Measurements from ENCODE around the gene GET3. TPM values are rescaled to one million over a fixed set of nuclear protein-coding genes. Genes with fewer than 3 reads are reported as not detected.
A peak's percentile ranks its signal among the peaks of the same experiment; 100 is the strongest.

The GET3 gene
- total RNA-seq, 1 donor from 2014 or later: 57.5 TPM

DNA sequence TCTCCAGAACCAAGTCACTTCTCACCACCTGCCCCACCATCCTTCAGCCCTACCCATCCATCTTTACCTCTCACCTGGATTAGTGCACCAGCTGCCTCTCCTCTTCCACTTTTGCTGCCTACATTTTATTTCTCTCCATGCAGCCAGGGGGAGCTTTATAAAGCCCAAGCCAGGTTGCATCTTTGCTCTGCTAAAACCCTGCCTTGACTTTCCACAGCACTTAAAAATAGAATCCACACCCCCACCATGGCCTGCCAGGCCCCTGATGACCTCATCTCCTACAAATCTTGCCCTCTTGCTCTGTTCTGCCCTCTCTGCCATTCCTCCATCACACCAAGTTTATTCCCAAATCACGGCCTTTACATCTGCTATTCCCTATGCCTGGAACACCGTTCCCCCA is 36.3 kb downstream of the GET3 start:
- Histone ChIP-seq H3K4me3 (no peak overlapping the region), H3K27me3 (ENCODE audit: low read depth) (no peaks in the 10 kb centered on the region), H3K36me3 (peaks cover 10% of the 10 kb centered on the region), H3K27ac (no peak overlapping the region), H3K4me1 (peaks cover 21% of the 10 kb centered on the region), H3K9me3 (no peaks in the 10 kb centered on the region)
- intact Hi-C loops (cut with DNase I): no loop called here
- TF ChIP-seq, protein P1, sequence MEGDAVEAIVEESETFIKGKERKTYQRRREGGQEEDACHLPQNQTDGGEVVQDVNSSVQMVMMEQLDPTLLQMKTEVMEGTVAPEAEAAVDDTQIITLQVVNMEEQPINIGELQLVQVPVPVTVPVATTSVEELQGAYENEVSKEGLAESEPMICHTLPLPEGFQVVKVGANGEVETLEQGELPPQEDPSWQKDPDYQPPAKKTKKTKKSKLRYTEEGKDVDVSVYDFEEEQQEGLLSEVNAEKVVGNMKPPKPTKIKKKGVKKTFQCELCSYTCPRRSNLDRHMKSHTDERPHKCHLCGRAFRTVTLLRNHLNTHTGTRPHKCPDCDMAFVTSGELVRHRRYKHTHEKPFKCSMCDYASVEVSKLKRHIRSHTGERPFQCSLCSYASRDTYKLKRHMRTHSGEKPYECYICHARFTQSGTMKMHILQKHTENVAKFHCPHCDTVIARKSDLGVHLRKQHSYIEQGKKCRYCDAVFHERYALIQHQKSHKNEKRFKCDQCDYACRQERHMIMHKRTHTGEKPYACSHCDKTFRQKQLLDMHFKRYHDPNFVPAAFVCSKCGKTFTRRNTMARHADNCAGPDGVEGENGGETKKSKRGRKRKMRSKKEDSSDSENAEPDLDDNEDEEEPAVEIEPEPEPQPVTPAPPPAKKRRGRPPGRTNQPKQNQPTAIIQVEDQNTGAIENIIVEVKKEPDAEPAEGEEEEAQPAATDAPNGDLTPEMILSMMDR (IDR thresholded peaks at IDR 0.05): no peak
- ATAC-seq (no peak), DNase-seq (no peak)

DNA sequence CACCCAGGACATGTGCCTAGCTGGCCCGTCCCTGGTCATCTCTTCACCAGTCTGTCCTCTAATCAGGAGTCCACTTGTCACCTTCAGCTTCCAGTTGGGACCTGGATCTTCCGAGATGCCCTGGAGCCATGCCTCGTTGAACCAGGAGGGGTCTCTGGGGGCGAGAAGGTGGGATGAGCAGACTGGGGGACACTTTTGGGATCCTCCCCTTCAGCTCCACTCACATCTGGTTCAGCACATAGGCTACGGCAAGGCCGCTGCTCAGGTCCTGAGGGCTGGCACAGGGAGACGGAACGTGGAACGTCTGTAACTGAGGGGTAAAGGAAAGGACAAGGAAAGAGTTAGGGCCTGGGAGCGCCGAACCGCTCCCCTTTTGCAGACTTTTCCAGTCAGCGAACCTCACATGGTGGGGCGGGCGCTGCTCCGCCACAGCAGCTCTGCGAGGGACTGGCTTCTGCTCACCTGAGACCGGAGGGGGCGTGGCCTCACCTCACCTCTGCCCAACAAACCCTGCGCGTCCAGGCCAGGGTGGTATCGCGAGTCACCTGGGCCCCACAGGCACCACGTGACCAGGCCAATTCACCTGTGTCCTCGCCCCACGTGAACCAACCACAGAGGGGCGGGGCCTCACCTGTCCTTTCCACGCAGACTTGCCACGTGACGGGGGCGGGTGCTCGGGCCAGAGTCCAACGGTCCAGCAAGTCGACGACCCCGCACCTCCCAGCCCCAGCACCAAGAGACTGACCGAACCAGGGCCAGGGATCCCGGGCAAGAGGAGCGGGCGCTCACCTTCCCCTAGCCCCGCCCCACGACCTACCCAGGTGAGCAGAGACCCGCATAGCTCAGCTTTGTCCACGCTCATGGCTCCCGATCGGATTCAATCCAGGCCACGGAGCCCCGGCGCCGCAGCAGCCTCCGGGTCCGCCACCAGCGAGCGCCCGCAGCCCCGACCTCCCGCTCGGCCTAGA is 37.6 kb downstream of the GET3 start, which contains the start of gene HOOK2:
Gene HOOK2, minus strand, starts transcription at position 965 of the 968 bp plus-strand sequence. Its CDS starts 103 bp downstream, at position 862.
- Histone ChIP-seq H3K36me3 (peaks cover 10% of the 10 kb centered on the region), H3K27ac (peak within 1 kb of the TSS; percentile 86), H3K9me3 (no peaks in the 10 kb centered on the region), H3K4me1 (peaks cover 33% of the 10 kb centered on the region), H3K27me3 (ENCODE audit: low read depth) (no peaks in the 10 kb centered on the region), H3K4me3 (peak within 1 kb of the TSS; percentile 77)
- TF ChIP-seq, protein P1 (IDR thresholded peaks at IDR 0.05): no peak
- ATAC-seq: peak; percentile 84 to 85
- intact Hi-C loops (cut with DNase I): no loop called here
- DNase-seq: peak; percentile 97

DNA sequence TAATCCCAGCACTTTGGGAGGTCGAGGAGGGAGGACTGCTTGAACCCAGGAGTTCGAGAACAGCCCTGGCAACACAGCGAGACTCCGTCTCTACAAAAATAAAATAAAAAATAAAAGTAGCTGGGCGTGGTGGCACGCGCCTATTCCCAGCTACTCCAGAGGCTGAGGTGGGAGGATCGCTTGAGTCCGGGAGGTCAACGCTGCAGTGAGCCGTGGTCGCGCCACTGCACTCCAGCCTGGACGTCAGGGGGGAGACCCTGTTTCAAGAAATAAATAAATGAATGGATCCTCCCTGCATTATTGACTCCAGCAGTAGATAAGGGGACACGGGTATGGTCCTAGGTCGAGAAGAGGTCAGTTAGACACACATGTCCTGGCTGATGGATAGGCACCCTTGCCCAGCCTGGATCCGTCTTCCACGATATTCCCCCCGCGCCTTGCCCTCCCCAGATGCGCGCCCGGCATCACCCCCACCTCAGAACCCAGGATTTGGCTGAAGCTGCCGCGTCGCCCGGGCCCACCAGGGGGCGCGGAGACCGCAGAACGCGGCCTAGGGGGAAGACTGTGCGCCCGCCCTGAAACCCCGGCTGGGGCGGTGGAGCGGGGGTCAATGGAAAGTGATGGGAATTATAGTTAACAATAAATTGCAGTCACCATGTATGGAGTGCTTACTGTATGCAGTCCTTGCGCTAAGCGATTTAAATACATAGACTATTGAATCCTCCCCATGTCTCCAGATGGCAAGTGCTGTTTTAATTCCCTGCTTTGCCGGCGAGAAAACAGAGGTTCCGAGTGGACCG is 40.1 kb downstream of the GET3 start:
- peak; percentile 86 for DNase-seq
- Histone ChIP-seq H3K36me3 (peaks cover 5% of the 10 kb centered on the region), H3K27me3 (ENCODE audit: low read depth) (no peaks in the 10 kb centered on the region), H3K4me3 (peak overlapping the region; percentile 71), H3K4me1 (peaks cover 47% of the 10 kb centered on the region), H3K27ac (peak overlapping the region; percentile 95), H3K9me3 (no peaks in the 10 kb centered on the region)
- intact Hi-C loops (cut with DNase I): no loop called here
- TF ChIP-seq, protein P1 (IDR thresholded peaks at IDR 0.05): peak; percentile 99
- ATAC-seq: peak; percentile 64 to 67

- TF ChIP-seq, protein P1 (IDR thresholded peaks at IDR 0.05): no peak
- ATAC-seq (peak; percentile 27 to 41), DNase-seq (peak; percentile 81)
- intact Hi-C loops (cut with DNase I): no loop called here
- peak overlapping the region; percentile 95 for H3K27ac ChIP-seq
- H3K27me3 ChIP-seq (ENCODE audit: low read depth): no peaks in the 10 kb centered on the region
- peaks cover 5% of the 10 kb centered on the region for H3K36me3 ChIP-seq
- H3K4me3 ChIP-seq: peak overlapping the region; percentile 71
- no peaks in the 10 kb centered on the region for H3K9me3 ChIP-seq
- H3K4me1 ChIP-seq: peaks cover 54% of the 10 kb centered on the region
Measured at GRCh38 chr19:12778017-12778904, 41.0 kb downstream of the GET3 start.

DNA sequence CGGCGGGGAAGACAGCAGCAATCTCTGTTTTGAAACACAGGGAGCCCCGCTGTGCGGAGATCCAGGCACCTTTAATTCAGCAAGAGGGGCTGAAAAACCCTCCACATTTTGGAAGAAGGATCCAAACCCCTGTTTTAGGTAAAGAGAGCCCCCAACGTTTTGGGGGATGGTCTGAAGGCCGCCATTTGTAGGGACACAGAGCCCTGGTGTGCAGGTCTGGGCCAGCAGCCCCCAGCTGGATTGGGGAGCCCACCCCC is 41.5 kb downstream of the GET3 start:
- DNase-seq (no peak), ATAC-seq (no peak)
- Histone ChIP-seq H3K36me3 (peaks cover 5% of the 10 kb centered on the region), H3K4me1 (peaks cover 60% of the 10 kb centered on the region), H3K27ac (peak overlapping the region; percentile 95), H3K27me3 (ENCODE audit: low read depth) (no peaks in the 10 kb centered on the region), H3K9me3 (no peaks in the 10 kb centered on the region), H3K4me3 (peak overlapping the region; percentile 71)
- intact Hi-C loops (cut with DNase I): no loop called here
- TF ChIP-seq, protein P1 (IDR thresholded peaks at IDR 0.05): no peak

Data from lower lobe of right lung (tissue), 2 donors.